GM19324 (cell line): ENCODE data around the gene RIT2.

Experiments
- ATAC-seq: cut with Tn5 transposase; IDR thresholded peaks from one replicate; pipeline ENCODE4 v1.9.1; 2021; ENCODE audit warnings: mild to moderate bottlenecking, moderate library complexity; ENCODE audit not compliant: unreplicated experiment, low FRiP score

The RIT2 gene

DNA sequence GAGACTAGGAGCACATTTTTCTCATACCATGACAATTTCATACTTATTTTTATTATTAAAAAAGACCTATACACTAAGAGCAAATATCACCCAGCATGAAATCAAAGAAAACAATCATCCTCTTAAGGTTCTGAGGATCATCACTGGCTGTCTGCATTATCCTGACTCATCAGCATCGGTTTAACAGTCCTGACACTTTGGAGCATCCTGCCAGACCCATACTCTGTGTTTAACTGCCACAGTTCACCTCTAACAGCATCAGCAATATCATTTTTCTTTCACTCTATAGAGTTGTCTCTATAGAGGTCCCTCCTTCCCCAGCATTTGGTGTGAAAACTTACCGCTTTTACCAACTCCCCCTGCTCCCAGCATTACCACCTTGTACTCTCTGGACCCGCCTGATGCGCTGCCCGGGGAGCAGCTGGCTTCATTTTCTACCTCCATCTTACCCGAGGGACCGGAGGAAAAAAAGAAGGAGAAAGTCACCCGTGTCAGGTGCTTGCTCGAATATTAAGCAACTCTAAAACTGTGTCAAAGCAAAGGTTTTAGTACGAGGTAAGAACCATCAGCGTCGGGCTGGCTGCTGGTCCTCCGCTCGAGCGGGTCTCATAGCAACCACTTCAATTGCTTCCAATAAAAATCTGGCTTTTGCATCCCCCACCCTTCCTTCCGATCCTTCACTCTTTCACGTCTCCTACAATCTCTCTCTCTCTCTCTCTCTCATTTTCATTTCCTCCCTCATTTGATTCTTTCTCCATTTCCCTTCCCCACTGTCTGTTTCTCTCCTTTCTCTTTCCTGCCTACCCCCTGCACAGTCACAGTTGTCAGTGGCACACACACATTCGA lies at the start of gene RIT2:
RIT2 (minus strand) TSS at position 610 of the 846 bp plus-strand sequence.
- ATAC-seq, result no peak

DNA sequence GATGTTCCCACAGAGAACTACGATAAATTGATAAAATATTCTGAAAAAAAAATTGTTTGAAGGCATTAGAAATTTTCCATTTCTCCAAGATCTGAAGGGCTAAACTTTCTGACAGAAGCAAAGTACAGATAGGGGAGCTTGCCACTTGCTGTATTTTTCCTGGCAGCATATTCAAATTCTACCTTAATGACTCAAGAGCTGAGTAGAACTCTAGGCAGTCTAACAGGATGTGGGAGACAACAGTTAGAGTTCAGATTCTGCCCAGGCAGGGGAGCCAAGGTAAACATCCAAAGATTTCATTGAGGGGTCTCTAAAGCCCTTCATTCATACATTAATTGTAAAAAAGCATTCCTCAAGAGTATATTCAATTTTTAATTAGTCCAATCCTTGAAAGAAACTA lies 46.0 kb upstream of the RIT2 start:
- ATAC-seq, result no peak

DNA sequence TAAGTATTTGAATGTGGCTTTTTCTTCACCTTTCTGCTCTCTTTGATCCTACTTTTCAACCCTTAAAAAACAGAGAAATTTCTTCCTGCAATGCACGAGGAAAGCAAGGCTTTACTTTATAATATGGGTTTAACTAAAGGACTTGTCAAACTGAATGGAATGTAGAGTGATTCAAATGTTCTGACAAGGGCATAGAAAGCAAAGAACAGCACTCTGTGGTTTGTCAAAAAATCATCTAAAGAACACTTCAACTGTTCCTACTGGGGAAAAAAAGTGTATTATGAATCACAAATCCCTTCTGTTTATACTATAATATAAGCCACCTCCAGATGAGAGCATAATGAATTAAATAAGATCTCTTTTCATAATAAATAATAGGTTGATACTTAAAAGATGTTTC lies 45.0 kb upstream of the RIT2 start:
- no peak for ATAC-seq

DNA sequence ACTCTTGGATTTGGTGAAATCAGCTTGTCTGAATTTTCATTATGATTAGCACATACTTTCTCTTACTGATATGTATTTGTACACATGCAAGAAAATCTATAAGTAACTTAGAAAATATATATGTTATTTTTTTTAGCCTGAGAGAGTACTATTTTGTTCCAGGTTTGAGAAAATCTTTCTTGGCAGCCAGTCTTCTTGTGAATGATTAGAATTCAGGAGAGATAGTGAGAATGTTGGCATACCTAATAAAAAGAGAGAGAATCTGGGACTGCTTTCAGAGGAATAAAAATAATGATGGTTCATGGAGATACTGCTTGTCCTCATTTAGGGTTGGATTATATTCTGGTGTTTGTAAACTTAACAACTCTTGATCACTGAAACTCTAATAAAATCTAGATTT lies 44.4 kb upstream of the RIT2 start:
- ATAC-seq, result no peak

DNA sequence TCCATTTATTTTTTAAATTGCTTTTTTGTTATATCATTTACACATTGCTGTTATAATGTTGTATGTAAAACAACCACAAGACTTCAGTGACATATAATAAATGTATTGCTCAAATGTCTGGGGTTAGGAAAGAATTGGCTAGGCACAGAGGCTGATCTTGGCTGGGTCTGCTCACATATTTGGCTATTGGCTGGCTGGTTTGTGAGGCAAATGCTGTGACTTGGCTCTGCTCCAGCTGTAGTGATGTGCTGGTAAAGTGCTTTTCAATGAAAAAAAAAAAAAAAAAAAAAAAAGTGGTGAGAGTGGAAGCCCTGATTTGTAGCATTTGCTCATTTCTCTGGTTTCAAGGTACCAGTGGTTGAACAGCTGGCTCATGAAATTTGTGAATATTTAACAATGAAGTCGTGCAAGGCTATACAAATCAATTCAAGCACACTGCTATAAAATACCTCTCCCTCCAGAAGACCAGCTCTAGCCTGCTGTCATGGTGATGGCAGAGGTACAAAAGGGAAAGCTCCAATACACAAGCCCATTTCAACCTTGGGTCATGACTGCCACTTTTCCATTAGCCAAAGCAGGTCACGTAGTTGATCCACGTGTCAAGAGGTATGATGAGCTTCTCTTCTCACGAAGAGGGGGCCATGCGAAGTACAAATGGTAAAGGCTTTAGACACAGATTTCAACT lies 43.7 kb upstream of the RIT2 start:
- no peak for ATAC-seq

DNA sequence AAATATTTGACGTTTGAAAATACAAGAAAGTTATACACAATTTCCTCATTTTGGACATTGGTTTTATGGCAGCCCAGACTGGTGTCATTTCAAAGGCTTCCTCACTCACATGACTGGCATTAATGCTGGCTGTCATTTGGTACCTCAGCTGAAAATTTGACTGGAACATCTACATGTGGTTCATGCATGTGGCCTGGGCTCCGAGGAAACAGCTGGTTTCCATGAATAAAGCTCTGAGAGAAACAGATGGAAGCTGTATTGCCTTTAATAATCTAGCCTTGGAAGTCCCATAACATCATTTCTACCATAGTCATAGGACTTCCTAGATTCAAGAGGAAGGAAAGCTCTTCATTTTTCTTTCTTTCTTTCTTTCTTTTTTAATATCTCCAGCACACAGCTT lies 42.9 kb upstream of the RIT2 start:
- no peak for ATAC-seq

DNA sequence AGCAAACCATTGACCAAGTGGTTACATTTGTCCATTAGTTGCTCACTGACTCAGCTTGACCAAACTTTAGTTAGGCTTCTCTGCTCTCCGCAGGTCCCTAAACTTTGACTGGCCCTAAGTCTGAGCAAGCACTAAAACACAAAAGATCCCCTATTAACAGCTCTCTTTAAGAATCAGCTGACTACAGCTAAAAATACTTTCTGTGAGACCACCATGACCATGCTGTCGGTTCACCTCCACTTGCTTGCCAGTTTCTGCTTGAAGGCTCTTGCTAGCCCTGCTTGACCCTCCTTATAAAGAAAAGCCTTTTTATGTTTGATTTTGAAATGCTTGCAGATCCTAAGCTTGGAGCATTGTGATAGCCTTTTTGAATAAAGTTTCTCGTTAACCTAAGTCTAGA lies 40.4 kb upstream of the RIT2 start:
- no peak for ATAC-seq

DNA sequence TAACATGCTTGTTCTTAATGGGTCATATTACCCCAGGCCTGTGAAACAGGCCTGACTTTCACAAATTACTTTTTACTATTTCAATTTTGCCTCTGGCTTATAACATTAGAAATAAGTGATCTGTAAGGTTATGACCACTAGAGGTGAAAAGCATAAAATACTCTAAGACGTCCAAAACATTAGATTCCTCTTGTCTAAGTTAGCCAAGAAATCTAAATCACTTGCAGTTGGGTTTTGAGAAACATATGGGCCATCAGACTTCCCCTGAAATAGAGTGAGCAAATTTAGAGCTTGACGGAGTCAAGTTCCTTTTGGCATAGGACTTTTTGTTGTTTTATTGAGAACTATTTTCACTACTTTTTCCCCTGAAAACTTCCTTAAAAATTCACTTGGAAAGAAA lies 32.7 kb upstream of the RIT2 start:
- no peak for ATAC-seq

DNA sequence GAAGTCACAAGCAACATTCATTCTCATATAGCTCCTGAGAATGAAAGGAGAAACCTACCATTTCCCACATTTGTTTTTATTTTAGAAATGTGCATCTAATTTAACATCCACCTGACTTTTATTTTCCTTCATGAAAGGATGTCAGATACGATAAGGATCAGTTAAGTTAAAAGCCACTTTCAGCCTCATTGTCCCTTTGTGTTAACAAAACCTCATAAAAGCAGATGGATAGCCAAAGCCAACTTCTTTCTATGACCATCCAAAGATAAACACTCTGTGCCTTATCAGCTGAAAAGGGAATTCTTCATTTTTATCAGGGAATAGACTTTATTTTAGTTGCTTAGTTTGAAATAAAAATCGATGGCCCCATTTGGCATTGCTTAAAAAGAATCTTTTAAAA lies 25.7 kb upstream of the RIT2 start:
- ATAC-seq, result no peak

DNA sequence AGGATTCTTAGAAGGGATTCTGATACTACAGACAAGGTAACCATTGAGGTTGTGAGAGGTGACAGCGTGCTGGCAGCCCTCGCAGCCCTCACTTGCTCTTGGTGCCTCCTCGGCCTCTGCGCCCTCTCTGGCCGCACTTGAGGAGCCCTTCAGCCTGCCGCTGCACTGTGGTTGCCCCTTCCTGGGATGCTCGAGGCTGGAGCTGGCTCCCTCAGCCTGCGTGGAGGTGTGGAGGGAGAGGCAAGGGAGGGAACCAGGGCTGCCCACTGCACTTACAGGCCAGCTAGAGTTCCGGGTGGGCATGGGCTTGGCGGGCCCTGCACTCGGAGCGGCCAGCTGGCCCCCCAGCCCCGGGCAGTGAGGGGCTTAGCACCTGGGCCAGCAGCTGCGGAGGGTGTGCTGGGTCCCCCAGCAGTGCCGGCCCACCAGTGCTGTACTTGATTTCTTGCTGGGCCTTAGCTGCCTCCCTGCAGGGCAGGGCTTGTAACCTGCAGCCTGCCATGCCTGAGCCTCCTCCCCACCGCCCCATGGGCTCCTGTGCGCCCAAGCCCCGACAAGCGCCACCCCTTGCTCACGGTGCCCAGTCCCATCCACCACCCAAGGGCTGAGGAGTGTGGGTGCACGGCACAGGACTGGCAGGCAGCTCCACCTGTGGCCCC lies 23.9 kb upstream of the RIT2 start:
- no peak for ATAC-seq

DNA sequence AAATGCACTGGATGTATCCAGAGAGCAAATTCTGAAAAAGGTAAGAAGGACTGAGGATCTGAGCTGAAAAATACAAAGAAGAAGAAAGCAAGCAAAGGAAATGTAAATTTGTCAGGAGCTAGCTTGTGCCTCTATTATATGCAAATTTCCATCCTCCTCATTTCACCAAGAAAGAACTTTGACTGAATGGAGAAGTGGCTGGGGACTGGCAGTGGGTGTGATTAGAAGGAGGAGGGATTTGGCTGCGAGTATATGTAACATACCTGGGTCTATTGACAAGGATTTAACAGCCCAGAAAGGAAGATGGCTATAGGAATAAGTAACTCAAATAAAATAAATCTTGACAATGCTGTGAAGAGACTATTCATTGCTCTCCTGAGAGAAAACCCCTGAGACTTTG lies 19.4 kb upstream of the RIT2 start:
- ATAC-seq, result no peak

DNA sequence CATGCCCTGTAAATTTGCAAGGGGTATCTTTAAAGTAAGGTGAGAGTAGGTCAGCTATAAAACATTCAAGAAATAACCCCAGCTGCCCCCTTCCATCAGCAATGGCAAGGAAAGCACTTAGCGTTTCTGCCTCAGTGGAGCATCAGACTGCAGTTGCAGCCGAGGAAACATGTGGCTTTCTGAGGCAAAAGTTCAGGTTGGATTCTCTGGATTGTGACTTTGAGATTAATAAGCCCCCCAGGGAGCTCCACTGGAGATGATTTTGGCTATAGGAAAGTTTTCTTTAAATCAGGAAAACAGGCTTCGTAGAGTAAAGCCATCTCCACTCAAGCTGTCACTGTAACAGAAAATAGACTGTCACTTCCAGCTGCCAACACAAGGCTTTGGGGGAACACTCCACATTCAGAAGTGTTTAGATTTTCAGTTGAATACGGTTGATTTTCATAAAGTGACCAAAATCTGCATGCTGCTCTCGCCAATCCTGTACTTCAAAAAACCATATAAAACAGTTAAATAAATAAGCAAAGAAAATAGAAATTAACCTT lies 15.3 kb upstream of the RIT2 start:
- no peak for ATAC-seq

DNA sequence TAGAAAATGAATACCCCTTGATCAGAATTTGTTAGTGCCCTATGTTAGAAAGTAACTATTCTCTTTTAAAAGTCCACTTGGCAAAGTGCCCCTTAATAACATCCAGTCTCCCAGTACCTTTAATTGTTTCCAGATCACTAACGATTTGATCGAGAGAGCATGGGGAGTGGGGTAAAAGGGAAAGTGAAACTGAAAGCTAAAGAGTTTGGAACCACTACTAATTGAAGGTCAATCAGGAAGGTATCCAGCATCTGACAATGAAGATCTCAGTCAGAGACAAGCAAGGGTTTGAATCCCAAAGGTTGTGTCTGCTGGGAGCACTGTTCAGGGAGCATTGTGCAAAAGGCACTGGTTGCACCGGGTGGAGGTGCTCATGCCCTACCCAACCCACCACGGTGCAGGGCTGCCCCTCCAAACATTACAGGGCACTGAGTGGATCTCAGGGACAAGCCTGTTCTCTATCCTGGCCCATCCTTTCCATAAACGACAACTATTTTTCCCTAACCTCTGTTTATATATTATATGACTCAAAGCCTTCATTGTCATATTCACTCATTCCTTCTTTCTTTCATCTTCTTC lies 14.6 kb upstream of the RIT2 start:
- no peak for ATAC-seq

DNA sequence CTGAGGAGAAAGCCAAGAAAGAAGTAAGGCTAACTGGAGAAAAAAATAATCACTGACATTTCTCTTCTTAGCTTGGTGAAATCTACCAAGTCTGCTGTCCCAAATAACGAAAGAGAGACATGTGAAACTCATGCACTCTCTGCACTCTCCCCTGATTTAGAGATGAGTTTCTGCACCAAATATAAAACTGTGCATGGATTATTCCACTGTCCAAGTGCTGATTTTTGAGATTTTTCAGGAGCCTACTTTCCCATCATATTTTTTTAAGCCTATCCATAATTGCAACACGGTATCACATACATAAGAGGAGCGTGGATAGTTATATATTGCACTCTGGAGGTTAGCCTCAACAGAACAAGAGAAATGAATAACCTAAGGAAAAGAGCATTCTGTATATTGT lies 10.0 kb upstream of the RIT2 start:
- no peak for ATAC-seq

DNA sequence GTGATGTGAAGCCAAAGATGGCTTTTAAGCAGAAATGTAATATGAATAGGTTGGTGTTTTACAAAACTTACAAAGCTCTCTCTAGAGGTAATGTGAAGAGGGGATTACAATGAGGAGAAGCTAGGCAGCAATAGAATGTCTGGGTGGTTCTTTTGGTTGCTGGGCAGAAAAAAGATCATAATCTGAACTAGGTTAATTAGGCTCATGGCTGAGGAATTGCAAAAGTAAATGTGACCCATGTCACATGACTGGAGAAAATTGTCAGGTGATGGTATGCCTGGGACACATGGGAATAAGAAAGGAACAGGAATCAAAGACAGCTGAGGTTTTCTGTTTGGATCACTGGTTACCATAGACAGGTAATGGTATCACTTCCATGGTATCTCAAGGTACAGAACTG lies 7.5 kb upstream of the RIT2 start:
- ATAC-seq, result no peak

DNA sequence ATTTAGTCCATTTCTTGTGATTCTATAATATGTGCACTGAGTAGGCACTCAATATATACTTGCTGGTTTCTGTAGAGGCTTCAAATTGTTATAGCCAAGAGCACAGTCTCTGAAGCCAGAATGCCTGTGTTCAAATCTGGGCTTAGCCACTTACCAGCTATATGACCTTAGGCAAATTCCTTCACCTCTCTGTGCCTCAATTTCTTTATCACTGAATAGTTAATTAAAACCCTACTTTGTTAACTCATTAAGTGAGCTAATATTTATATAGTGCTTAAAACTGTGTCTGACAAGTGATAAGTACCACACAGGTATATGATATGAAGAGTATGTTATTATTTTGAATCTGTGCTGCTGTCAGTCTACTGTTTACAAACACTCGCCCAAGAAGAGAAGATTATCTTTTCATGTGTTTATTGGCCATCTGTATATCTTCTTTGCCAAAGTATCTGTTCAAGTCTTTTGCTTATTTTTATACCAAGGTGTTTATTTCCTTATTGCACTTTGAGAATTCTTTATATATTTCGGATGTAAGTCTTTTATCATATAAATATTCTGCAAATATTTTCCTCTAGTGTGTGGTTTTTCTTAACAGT lies 1.3 kb upstream of the RIT2 start:
- ATAC-seq, result no peak

DNA sequence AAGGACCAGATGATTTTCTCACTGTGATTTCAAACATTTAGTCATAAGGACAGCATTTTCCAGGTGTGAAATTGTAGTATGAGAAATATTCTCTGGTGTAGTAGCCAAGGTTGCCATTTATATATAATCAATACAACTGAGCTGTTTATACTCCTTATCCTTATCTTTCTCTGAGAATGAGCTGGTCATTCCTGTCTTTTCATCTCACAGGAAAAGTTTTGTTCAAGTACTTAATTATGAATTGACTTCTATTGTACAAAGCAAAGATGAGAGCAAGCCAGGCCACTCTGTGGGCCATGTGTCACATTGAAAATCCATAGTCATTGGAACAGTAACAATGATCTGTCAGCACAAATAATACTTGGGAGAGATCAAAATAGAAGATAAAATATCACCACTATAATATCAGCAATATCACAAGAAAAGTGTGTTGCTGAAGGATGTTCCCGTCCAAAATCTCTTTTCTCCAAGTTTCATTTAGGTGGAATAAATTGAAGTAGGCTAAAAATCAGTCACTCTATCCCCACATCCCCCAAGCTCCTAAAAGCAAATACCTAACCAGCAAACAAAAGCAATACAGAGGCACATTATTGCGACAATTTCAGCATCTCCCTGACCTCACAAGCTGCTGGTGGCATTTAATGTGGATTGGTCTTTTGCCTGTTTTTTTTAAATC lies 2.1 kb downstream of the RIT2 start:
- no peak for ATAC-seq

DNA sequence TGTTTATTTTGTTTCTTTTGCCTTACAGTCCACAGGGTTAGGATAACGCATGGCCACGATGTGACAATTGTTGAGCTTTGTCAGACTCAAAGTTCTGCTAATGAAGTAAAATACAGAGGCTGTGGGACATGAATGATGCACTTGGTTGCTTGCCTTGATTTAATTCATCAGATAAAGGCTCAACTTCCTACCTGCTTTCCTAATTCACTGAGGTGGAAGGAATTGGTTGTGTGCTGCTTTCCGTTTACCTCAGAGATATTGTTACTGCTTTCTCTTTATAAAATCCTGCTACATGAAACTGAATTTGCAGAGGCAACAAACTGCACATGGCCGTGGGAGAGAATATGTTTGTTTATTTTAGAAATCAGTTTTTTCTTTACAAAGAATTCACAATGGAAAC lies 6.6 kb downstream of the RIT2 start:
- ATAC-seq, result no peak

DNA sequence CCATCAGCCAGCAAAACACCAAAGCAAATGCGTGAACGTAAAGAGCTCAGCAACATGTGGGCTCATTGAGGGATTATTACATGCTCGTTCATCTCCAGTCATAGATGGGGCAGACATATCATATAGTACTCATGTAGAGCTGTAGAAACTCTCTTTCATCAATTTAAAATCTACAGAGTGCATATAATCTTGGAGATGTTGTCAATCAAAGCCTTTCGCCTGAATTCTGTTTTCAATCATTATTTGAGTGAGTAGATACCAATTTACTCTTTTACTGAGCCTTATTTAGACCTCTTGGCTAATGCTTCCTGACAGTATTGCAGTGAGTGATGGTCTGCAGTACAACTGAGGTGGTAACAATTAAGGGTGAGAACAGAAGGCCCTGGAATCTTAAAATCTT lies 7.0 kb downstream of the RIT2 start:
- ATAC-seq, result no peak

DNA sequence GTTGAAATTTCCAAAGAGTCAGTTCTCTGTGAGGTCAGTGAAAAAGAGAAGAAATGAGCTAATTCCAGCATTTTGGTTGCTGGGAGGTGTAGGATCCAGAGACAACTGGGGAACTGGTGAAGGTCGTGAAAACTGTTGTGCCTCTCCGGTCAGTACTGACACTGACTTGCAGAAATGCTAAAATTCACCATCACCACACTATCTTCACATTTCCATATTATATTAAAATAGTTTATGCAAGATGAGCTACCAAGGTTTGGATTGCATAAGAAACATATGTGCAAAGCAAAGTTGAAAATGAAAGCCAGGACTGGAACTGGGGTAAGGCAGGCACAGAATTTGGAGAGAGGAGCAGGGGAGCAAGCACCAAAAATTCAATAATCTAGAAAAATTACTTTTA lies 21.8 kb downstream of the RIT2 start:
- ATAC-seq, result no peak
